Adrenal gland (tissue), 5 donors: ENCODE measurements around the gene RHOC.

ENCODE experiments used
- POLR2A ChIP-seq, 2 donors: fragments of 450-650 bp; IDR thresholded peaks; one replicate each; pipeline ENCODE4 v1.6.1; 2017; ENCODE audit warnings: antibody characterized with exemption in 2 of 2, mild to moderate bottlenecking in 2 of 2, moderate library complexity in 1 of 2
- TF ChIP-seq, protein P1 (sequence below), 6 experiments: fragments of 450-650 bp in 4 of 6; fragments of 200-600 bp in 2 of 6; sonication (generic) in 1 of 6; IDR thresholded peaks; 1 replicate in 5 of 6; 2 replicates in 1 of 6; pipeline versions ENCODE4 v1.5.1 to v1.8.0; 2016 to 2021; ENCODE audit warnings: antibody characterized with exemption in 6 of 6, mild to moderate bottlenecking in 2 of 6, moderate library complexity in 1 of 6
- donor health status: DM: no; HTN: no; CAD: no.

DNA sequence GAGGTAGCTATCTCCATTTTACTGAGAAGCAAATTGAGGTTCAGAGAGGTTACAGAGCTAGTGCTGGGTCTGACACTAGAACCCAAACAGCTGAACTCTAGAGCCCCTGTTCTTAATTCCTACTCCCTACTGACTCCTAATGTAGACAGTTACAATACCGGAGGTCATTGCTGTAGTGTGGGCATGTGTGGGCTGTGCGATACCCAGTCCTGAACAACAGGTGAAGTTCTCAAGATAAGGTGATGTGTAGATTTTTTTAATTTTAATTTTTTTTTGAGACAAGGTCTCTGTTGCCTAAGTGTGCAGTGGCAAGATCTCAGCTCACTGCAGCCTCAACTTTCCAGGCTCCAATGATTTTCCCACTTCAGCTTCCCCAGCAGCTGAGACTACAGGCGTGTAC is 1.6 kb upstream of the RHOC start:
- TF ChIP-seq, protein P1, sequence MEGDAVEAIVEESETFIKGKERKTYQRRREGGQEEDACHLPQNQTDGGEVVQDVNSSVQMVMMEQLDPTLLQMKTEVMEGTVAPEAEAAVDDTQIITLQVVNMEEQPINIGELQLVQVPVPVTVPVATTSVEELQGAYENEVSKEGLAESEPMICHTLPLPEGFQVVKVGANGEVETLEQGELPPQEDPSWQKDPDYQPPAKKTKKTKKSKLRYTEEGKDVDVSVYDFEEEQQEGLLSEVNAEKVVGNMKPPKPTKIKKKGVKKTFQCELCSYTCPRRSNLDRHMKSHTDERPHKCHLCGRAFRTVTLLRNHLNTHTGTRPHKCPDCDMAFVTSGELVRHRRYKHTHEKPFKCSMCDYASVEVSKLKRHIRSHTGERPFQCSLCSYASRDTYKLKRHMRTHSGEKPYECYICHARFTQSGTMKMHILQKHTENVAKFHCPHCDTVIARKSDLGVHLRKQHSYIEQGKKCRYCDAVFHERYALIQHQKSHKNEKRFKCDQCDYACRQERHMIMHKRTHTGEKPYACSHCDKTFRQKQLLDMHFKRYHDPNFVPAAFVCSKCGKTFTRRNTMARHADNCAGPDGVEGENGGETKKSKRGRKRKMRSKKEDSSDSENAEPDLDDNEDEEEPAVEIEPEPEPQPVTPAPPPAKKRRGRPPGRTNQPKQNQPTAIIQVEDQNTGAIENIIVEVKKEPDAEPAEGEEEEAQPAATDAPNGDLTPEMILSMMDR (IDR thresholded peaks at IDR 0.05), result no peak
- TF ChIP-seq POLR2A (IDR thresholded peaks at IDR 0.05), result no peak
